HFFc6 (cell line): ENCODE measurements around the gene HDAC6. TPM values are rescaled to one million over a fixed set of nuclear protein-coding genes. Genes with fewer than 3 reads are reported as not detected.

Experiments used
- DNase-seq: peaks from one replicate; pipeline ENCODE4 v3.0.0-alpha.2; 2018
- H3K27ac Mint-ChIP-seq: 2 replicates; pipeline ENCODE4 v1.8.0; 2020; ENCODE audit warnings: mild to moderate bottlenecking, mixed read lengths
- H3K27me3 Mint-ChIP-seq: 2 replicates; pipeline ENCODE4 v1.8.0; 2021; ENCODE audit warnings: mild to moderate bottlenecking, moderate library complexity, mixed read lengths; ENCODE audit not compliant: insufficient read depth
- H3K36me3 Mint-ChIP-seq: 2 replicates; pipeline ENCODE4 v1.8.0; 2021; ENCODE audit warnings: low read depth, mixed read lengths
- H3K4me1 Mint-ChIP-seq: 2 replicates; pipeline ENCODE4 v1.8.0; 2020; ENCODE audit warnings: low read depth, mixed read lengths
- H3K4me3 Mint-ChIP-seq: 2 replicates; pipeline ENCODE4 v1.8.0; 2020; ENCODE audit warnings: mild to moderate bottlenecking, moderate library complexity, mixed read lengths
- H3K9me3 Mint-ChIP-seq: 2 replicates; pipeline ENCODE4 v1.8.0; 2020; ENCODE audit warnings: mild to moderate bottlenecking, mixed read lengths
- CTCF ChIP-seq: fragments of 200-600 bp; sonication (generic); IDR thresholded peaks from 2 replicates; pipeline ENCODE4 v1.5.0; 2021; ENCODE audit warnings: antibody characterized with exemption, mild to moderate bottlenecking
- long read RNA-seq: library from polyadenylated mRNA; unstranded; transcript quantifications from one replicate; pipeline ENCODE4 v2.0.0, GENCODE V29; 2019
- total RNA-seq, 6 experiments: library from RNA; stranded (reverse); fragmentation: NEBNext Ultra II Directional; extraction: Animal tissue kit (Norgen Biotek cat#: 25700); gene quantifications; 2 replicates in 1 of 6; 3 replicates in 5 of 6; pipeline ENCODE4 v1.2.3, GENCODE V29; 2021

HDAC6 gene
- total RNA-seq = 10 to 100 TPM; 22.4 to 30.8 (median 27.1) TPM
- long read RNA-seq, partial matches to known transcripts = 5 of 5 reads
- long read RNA-seq, other reads (novel, unspliced or antisense) = 0 of 5 reads

DNA sequence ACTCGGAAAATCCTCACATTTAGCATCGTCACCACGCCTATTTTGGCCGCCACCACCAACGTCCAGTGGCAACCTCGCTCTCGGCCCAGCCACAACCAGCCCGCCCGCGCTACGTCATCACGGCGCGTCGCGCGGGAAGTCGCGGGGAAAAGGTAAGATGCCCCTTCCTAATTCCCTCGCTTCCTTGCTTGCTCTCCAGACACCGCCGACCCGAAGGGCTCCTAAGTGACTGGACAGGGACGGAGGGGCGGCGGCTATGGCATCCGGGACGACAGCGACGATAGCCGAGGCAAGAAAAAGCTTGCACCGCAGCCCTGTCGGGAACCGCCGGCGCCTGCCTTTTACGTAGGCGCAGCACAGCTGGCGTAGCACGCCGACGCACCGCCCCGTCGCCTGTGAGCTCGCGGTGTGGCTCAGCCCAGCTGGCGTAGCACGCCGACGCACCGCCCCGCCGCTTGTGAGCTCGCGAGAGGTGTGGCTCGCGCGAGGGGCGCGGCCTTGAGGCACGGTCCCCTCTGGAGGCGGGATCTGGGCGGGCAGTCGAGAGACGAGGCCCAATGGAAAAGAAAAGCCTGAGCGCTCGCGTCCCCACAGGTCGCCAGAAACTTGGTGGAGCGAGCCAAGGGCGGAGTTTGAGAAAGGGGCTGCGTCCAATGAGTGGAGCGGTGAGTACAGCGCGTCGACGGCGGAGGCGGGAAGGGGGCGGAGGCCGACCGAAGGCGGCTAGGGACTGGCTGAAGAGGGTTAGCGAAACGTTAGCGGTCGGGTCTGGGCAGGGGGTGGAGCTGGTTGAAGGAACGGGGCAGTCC lies at the start of gene HDAC6:
Gene HDAC6 (plus strand): TSS at position 788 of the 809 bp plus-strand sequence. CDS start 626 bp downstream, outside the sequence.
- peaks cover 18% of the 10 kb centered on the region for H3K4me1 Mint-ChIP-seq
- DNase-seq = peak; percentile 97
- peak within 1 kb of the TSS; percentile 94 for H3K4me3 Mint-ChIP-seq
- peak within 1 kb of the TSS; percentile 99 for H3K27ac Mint-ChIP-seq
- peaks cover 4% of the 10 kb centered on the region; the same call in 1 of the 2 replicates for H3K36me3 Mint-ChIP-seq
- H3K9me3 Mint-ChIP-seq = no peaks in the 10 kb centered on the region
- 0 out of 2 replicates have a peak, but pooled peaks have one; percentile 24 for TF ChIP-seq CTCF
- H3K27me3 Mint-ChIP-seq = no peaks in the 10 kb centered on the region

GRCh38 chrX:48752498-48752897 lies 49.4 kb upstream of the HDAC6 start:
- Mint-ChIP-seq H3K9me3 (no peaks in the 10 kb centered on the region), H3K4me1 (peaks cover 14% of the 10 kb centered on the region), H3K4me3 (no peak overlapping the region), H3K27me3 (peaks cover 12% of the 10 kb centered on the region), H3K27ac (no peak overlapping the region), H3K36me3 (no peaks in the 10 kb centered on the region)
- DNase-seq = no peak
- no peak for TF ChIP-seq CTCF

DNA sequence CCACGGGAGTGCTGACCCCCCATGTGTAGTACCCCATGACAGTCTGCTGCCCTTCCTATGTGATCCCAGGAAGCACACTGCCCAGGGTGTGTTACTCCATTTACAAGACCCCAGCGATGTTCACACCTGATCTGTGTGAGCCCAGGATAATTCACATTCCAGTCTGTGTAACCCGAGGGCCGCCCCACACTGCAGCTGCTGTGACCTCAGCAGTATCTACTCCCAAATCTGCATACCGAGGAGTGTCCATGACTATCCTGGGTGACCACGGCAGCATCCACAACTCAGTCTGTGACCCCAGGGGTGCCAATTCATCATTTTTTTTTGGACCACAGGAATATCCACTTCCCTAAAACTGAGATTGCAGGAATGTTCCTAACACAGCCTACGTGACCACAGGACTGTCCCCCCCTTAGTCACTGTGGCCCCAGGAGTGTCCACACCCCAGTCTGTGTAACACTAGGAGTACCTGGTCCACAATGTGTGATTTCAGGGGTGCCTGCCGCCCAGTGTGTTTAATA lies 48.1 kb upstream of the HDAC6 start:
- no peaks in the 10 kb centered on the region for H3K36me3 Mint-ChIP-seq
- TF ChIP-seq CTCF = no peak
- H3K4me3 Mint-ChIP-seq = no peak overlapping the region
- H3K4me1 Mint-ChIP-seq = peaks cover 14% of the 10 kb centered on the region
- H3K9me3 Mint-ChIP-seq = no peaks in the 10 kb centered on the region
- H3K27me3 Mint-ChIP-seq = peaks cover 6% of the 10 kb centered on the region
- no peak for DNase-seq
- H3K27ac Mint-ChIP-seq = no peak overlapping the region

GRCh38 chrX:48754238-48754637 lies 47.6 kb upstream of the HDAC6 start:
- H3K4me1 Mint-ChIP-seq = peaks cover 14% of the 10 kb centered on the region
- no peaks in the 10 kb centered on the region for H3K9me3 Mint-ChIP-seq
- H3K36me3 Mint-ChIP-seq = no peaks in the 10 kb centered on the region
- H3K4me3 Mint-ChIP-seq = no peak overlapping the region
- DNase-seq = no peak
- no peak for TF ChIP-seq CTCF
- H3K27ac Mint-ChIP-seq = no peak overlapping the region
- H3K27me3 Mint-ChIP-seq = peaks cover 6% of the 10 kb centered on the region

GRCh38 chrX:48761674-48762471 lies 40.0 kb upstream of the HDAC6 start, which contains the start of gene GLOD5:
Gene GLOD5, plus strand, starts transcription at chrX:48761747. Its CDS starts 44 bp downstream, at chrX:48761791.
- Mint-ChIP-seq H3K9me3 (no peaks in the 10 kb centered on the region), H3K27ac (no peak within 1 kb of the TSS), H3K4me3 (no peak within 1 kb of the TSS), H3K4me1 (no peaks in the 10 kb centered on the region), H3K27me3 (peaks cover 7% of the 10 kb centered on the region), H3K36me3 (no peaks in the 10 kb centered on the region)
- peak; percentile 23; the same call in 1 of the 2 replicates for TF ChIP-seq CTCF
- no peak for DNase-seq
